Right lobe of liver (tissue), 6 donors: ENCODE results near the gene RIT2. TPM values are rescaled to one million over a fixed set of nuclear protein-coding genes. Genes with fewer than 3 reads are reported as not detected.

Experiments
- ATAC-seq, 4 donors: fragments of 200-7000 bp; cut with Tn5 transposase; one replicate each; pipeline ENCODE4 v1.9.1; 2020; ENCODE audit warnings: mild to moderate bottlenecking in 4 of 4, moderate library complexity in 4 of 4
- DNase-seq, 3 donors: peaks; one replicate each; pipeline ENCODE4 v3.0.0-alpha.2; 2020
- H3K27ac ChIP-seq, 3 donors: fragments of 200-600 bp; one replicate each; pipeline ENCODE4 v1.8.0; 2022
- H3K27me3 ChIP-seq, 2 donors: fragments of 200-600 bp; one replicate each; pipeline ENCODE4 v1.8.0; 2022
- H3K36me3 ChIP-seq, 4 donors: fragments of 200-600 bp; sonication (generic) in 1 of 4; one replicate each; pipeline versions ENCODE4 v1.5.1 to v1.8.0; 2017 to 2022; ENCODE audit warnings: control low read depth in 1 of 4
- H3K4me1 ChIP-seq, 4 donors: fragments of 200-600 bp; sonication (generic) in 1 of 4; one replicate each; pipeline versions ENCODE4 v1.5.1 to v1.8.0; 2017 to 2022; ENCODE audit warnings: control low read depth in 1 of 4
- H3K4me3 ChIP-seq, 3 donors: fragments of 200-600 bp; one replicate each; pipeline ENCODE4 v1.8.0; 2022
- H3K9me3 ChIP-seq, 4 donors: fragments of 200-600 bp; sonication (generic) in 1 of 4; one replicate each; pipeline versions ENCODE4 v1.5.1 to v1.8.0; 2017 to 2022; ENCODE audit warnings: control low read depth in 1 of 4
- POLR2A ChIP-seq: fragments of 450-650 bp; IDR thresholded peaks from one replicate; pipeline ENCODE4 v1.6.1; 2017; ENCODE audit warnings: antibody characterized with exemption, mild to moderate bottlenecking
- WGBS: methylation state at CpG from one replicate; pipeline ENCODE4 v1.1.6; 2018; ENCODE audit warnings: low coverage, low lambda C conversion rate; ENCODE audit not compliant: insufficient coverage; ENCODE audit errors: missing lambda C conversion rate; 5-methylcytosine and 5-hydroxymethylcytosine counted together
- intact Hi-C, 2 donors: fragments of 100-400 bp; cut with DNase I; formaldehyde crosslinking; loops; one replicate each; pipeline versions ENCODE4 v1.11.2 to v1.14.1; 2022
- total RNA-seq, 6 experiments: library from RNA; depleted of rRNA in 2 of 6; stranded (reverse); fragments of >200 nt in 2 of 6; fragmentation: NEBNext Ultra II Directional in 3 of 6; extraction: Animal tissue kit (Norgen Biotek cat#: 25700) in 3 of 6; gene quantifications; one replicate each; pipeline versions ENCODE4 v1.1.0 to v1.2.4, GENCODE V29; 2016 to 2023
- TF ChIP-seq, protein P1 (sequence below), 4 donors: fragments of 200-600 bp in 3 of 4; fragments of 450-650 bp in 1 of 4; IDR thresholded peaks; one replicate each; pipeline versions ENCODE4 v1.5.1 to v1.8.0; 2016 to 2022; ENCODE audit warnings: antibody characterized with exemption in 4 of 4, mild to moderate bottlenecking in 2 of 4
- donor health status: DM: no; HTN: yes; CAD: no.
- donor health status: DM: no; HTN: no; CAD: no.
- donor health status: DM: no; HTN: no; CAD: no.
- donor health status: DM: no; HTN: yes; CAD: no.
- donor health status: DM: no; HTN: yes; CAD: no.

RIT2 gene
- total RNA-seq, 6 experiments from 2014 or later: not detected

- no peak overlapping the region for H3K4me3 ChIP-seq
- no peaks in the 10 kb centered on the region for H3K27me3 ChIP-seq
- H3K9me3 ChIP-seq: no peaks in the 10 kb centered on the region
- TF ChIP-seq POLR2A: no peak
- TF ChIP-seq, protein P1, sequence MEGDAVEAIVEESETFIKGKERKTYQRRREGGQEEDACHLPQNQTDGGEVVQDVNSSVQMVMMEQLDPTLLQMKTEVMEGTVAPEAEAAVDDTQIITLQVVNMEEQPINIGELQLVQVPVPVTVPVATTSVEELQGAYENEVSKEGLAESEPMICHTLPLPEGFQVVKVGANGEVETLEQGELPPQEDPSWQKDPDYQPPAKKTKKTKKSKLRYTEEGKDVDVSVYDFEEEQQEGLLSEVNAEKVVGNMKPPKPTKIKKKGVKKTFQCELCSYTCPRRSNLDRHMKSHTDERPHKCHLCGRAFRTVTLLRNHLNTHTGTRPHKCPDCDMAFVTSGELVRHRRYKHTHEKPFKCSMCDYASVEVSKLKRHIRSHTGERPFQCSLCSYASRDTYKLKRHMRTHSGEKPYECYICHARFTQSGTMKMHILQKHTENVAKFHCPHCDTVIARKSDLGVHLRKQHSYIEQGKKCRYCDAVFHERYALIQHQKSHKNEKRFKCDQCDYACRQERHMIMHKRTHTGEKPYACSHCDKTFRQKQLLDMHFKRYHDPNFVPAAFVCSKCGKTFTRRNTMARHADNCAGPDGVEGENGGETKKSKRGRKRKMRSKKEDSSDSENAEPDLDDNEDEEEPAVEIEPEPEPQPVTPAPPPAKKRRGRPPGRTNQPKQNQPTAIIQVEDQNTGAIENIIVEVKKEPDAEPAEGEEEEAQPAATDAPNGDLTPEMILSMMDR (IDR thresholded peaks at IDR 0.05): no peak
- H3K4me1 ChIP-seq: no peaks in the 10 kb centered on the region
- no peaks in the 10 kb centered on the region for H3K36me3 ChIP-seq
- ATAC-seq: no peak
- WGBS: 67% methylated on average over 5 of the region's 5 CpGs
- H3K27ac ChIP-seq: no peak overlapping the region
- intact Hi-C loops: no loop called here
- DNase-seq: no peak
These were observed 334.1 kb downstream of the RIT2 start for GRCh38 chr18:42781298-42781815.

- no peak for DNase-seq
- TF ChIP-seq, protein P1 (IDR thresholded peaks at IDR 0.05): no peak
- TF ChIP-seq POLR2A: no peak
- no peak for ATAC-seq
- Histone ChIP-seq H3K27me3 (no peaks in the 10 kb centered on the region), H3K36me3 (no peaks in the 10 kb centered on the region), H3K27ac (no peak overlapping the region), H3K4me3 (no peak overlapping the region), H3K9me3 (no peaks in the 10 kb centered on the region), H3K4me1 (no peaks in the 10 kb centered on the region)
- intact Hi-C loops: no loop called here
These were observed 335.3 kb downstream of the RIT2 start for GRCh38 chr18:42780171-42780570.

- intact Hi-C loops: no loop called here
- no peaks in the 10 kb centered on the region for H3K36me3 ChIP-seq
- DNase-seq (no peak), ATAC-seq (no peak)
- 40% methylated on average over 4 of the region's 4 CpGs for WGBS
- no peaks in the 10 kb centered on the region for H3K9me3 ChIP-seq
- no peaks in the 10 kb centered on the region for H3K27me3 ChIP-seq
- no peaks in the 10 kb centered on the region for H3K4me1 ChIP-seq
- H3K27ac ChIP-seq: no peak overlapping the region
- H3K4me3 ChIP-seq: no peak overlapping the region
- no peak for TF ChIP-seq POLR2A
- TF ChIP-seq, protein P1 (IDR thresholded peaks at IDR 0.05): no peak
These were observed 336.9 kb downstream of the RIT2 start for GRCh38 chr18:42778445-42779042.

DNA sequence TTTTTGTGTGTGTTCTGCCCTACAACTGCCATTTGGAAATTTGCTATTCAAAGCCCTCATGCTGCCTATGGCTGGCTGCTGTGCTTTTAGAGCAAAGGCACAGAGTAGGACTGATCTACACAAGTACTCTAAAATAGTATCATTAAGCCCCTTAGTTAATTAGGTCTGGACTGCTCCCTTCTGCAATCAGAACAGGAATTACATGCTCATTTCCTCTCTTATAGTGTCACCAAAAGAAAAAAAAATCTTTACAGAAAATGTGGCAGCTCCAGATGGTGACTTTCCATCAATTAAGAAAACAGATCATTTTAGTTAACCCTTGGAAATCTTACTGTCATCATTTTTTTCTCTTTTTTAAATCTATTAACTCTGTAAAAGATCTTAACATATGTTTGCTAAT lies 337.5 kb downstream of the RIT2 start:
- Histone ChIP-seq H3K9me3 (no peaks in the 10 kb centered on the region), H3K4me3 (no peak overlapping the region), H3K4me1 (no peaks in the 10 kb centered on the region), H3K27me3 (no peaks in the 10 kb centered on the region), H3K27ac (no peak overlapping the region), H3K36me3 (no peaks in the 10 kb centered on the region)
- TF ChIP-seq POLR2A: no peak
- TF ChIP-seq, protein P1 (IDR thresholded peaks at IDR 0.05): no peak
- ATAC-seq: no peak
- intact Hi-C loops: no loop called here
- no peak for DNase-seq

GRCh38 chr18:42773870-42774269 lies 341.6 kb downstream of the RIT2 start:
- Histone ChIP-seq H3K4me3 (no peak overlapping the region), H3K27me3 (no peaks in the 10 kb centered on the region), H3K36me3 (no peaks in the 10 kb centered on the region), H3K27ac (no peak overlapping the region), H3K4me1 (no peaks in the 10 kb centered on the region), H3K9me3 (no peaks in the 10 kb centered on the region)
- WGBS: 17% methylated on average over 1 of the region's 1 CpG
- ATAC-seq (no peak), DNase-seq (no peak)
- intact Hi-C loops: no loop called here
- no peak for TF ChIP-seq POLR2A
- TF ChIP-seq, protein P1 (IDR thresholded peaks at IDR 0.05): no peak
